ENCODE data around the gene NPPB.

- no peak; the same call in 1 of the 2 replicates for TF ChIP-seq RAD21 (IDR thresholded peaks at IDR 0.05; ENCODE audit: low read depth)
- TF ChIP-seq REST (IDR thresholded peaks at IDR 0.05; ENCODE audit: low read depth): peak; percentile 99
- TF ChIP-seq ZBTB7A (IDR thresholded peaks at IDR 0.05; ENCODE audit: low read depth): peak; percentile 96
- no peak for TF ChIP-seq TAF1 (IDR thresholded peaks at IDR 0.05; ENCODE audit: low read depth)
- TF ChIP-seq TCF12 (IDR thresholded peaks at IDR 0.05; ENCODE audit: low read depth): no peak
- TF ChIP-seq TEAD4 (IDR thresholded peaks at IDR 0.05): no peak
- no peak for TF ChIP-seq CEBPB (IDR thresholded peaks at IDR 0.05)
- TF ChIP-seq EGR1 (IDR thresholded peaks at IDR 0.05): no peak
- TF ChIP-seq EP300 (IDR thresholded peaks at IDR 0.05; ENCODE audit: borderline replicate concordance): no peak
- TF ChIP-seq NFIC (IDR thresholded peaks at IDR 0.05): no peak
- no peak for TF ChIP-seq USF1 (IDR thresholded peaks at IDR 0.05)
- TF ChIP-seq MAX (IDR thresholded peaks at IDR 0.05): peak; percentile 42; the same call in 1 of the 2 replicates
- TF ChIP-seq YY1 (IDR thresholded peaks at IDR 0.05; ENCODE audit: low read depth): no peak
These were observed 475 bp upstream of the NPPB start for GRCh38 chr1:11858968-11859871.
